ENCODE results near the gene RESF1.
"Not testable (repeated sequence)": the region's sequence is repeated elsewhere in the genome, so short reads cannot be mapped to it uniquely, and the experiment has no call there.

Gene RESF1

GRCh38 chr12:31948697-31949359 is 10.4 kb upstream of the RESF1 start:
- not testable (repeated sequence) for H2AK5ac ChIP-seq (ENCODE audit: low read length); H3K79me1 ChIP-seq (ENCODE audit: low read length); H2BK15ac ChIP-seq (replicated peaks; ENCODE audit: low read depth); H3K4me1 ChIP-seq (ENCODE audit: control insufficient read depth, low read depth, low read length); H3K4me2 ChIP-seq (ENCODE audit: low read length); H4K8ac ChIP-seq (ENCODE audit: low read depth, low read length); H2BK120ac ChIP-seq (ENCODE audit: low read depth, low read length); H3K18ac ChIP-seq (ENCODE audit: low read length); H3K79me2 ChIP-seq (ENCODE audit: control insufficient read depth, insufficient read depth, low read length); H3K9ac ChIP-seq (ENCODE audit: low read length); H3K36me3 ChIP-seq (ENCODE audit: control insufficient read depth, insufficient read depth, low read length); H3K23ac ChIP-seq (ENCODE audit: low read length); H3K4me3 ChIP-seq (ENCODE audit: low read length); DNase-seq; H2BK5ac ChIP-seq (ENCODE audit: low read length); H3K4ac ChIP-seq (ENCODE audit: low read depth, low read length); H3K56ac ChIP-seq (ENCODE audit: low read length); H4K5ac ChIP-seq (ENCODE audit: low read length); H3K27me3 ChIP-seq (ENCODE audit: insufficient read depth, low read length, poor library complexity); H3K27ac ChIP-seq (ENCODE audit: low read depth, low read length)
- WGBS (ENCODE audit: extremely low coverage, insufficient coverage, low lambda C conversion rate) = no CpG with 5 or more reads among the region's 3 CpGs

GRCh38 chr12:31950088-31950487 is 9.1 kb upstream of the RESF1 start:
- H3K4me3 ChIP-seq (ENCODE audit: low read length) = no peak overlapping the region
- no peaks in the 10 kb centered on the region for H3K36me3 ChIP-seq (ENCODE audit: control insufficient read depth, insufficient read depth, low read length)
- no peak overlapping the region for H3K4me2 ChIP-seq (ENCODE audit: low read length)
- H4K5ac ChIP-seq (ENCODE audit: low read length) = no peak overlapping the region
- no peak overlapping the region for H3K4ac ChIP-seq (ENCODE audit: low read depth, low read length)
- H3K9ac ChIP-seq (ENCODE audit: low read length) = no peak overlapping the region
- no peak overlapping the region for H3K27ac ChIP-seq (ENCODE audit: low read depth, low read length)
- H2AK5ac ChIP-seq (ENCODE audit: low read length) = peak overlapping the region; percentile 43
- H3K56ac ChIP-seq (ENCODE audit: low read length) = peak overlapping the region; percentile 58
- no peak overlapping the region for H2BK120ac ChIP-seq (ENCODE audit: low read depth, low read length)
- DNase-seq = no peak
- no peaks in the 10 kb centered on the region for H3K79me1 ChIP-seq (ENCODE audit: low read length)
- H2BK15ac ChIP-seq (replicated peaks; ENCODE audit: low read depth) = no peak overlapping the region
- H3K27me3 ChIP-seq (ENCODE audit: insufficient read depth, low read length, poor library complexity) = no peaks in the 10 kb centered on the region
- H3K79me2 ChIP-seq (ENCODE audit: control insufficient read depth, insufficient read depth, low read length) = no peaks in the 10 kb centered on the region
- H4K8ac ChIP-seq (ENCODE audit: low read depth, low read length) = no peak overlapping the region
- no peak overlapping the region for H3K18ac ChIP-seq (ENCODE audit: low read length)
- no peaks in the 10 kb centered on the region for H3K4me1 ChIP-seq (ENCODE audit: control insufficient read depth, low read depth, low read length)
- no peak overlapping the region for H2BK5ac ChIP-seq (ENCODE audit: low read length)
- WGBS (ENCODE audit: extremely low coverage, insufficient coverage, low lambda C conversion rate) = no CpG with 5 or more reads among the region's 4 CpGs
- H3K23ac ChIP-seq (ENCODE audit: low read length) = no peak overlapping the region

GRCh38 chr12:31950492-31950891 is 8.7 kb upstream of the RESF1 start:
- DNase-seq = no peak
- H3K56ac ChIP-seq (ENCODE audit: low read length) = peak overlapping the region; percentile 58
- no peaks in the 10 kb centered on the region for H3K79me2 ChIP-seq (ENCODE audit: control insufficient read depth, insufficient read depth, low read length)

GRCh38 chr12:31951008-31951407 is 8.2 kb upstream of the RESF1 start:
- Histone ChIP-seq H3K4me3 (ENCODE audit: low read length) (no peak overlapping the region), H3K79me1 (ENCODE audit: low read length) (no peaks in the 10 kb centered on the region), H3K4me2 (ENCODE audit: low read length) (no peak overlapping the region), H2AK5ac (ENCODE audit: low read length) (no peak overlapping the region), H3K27ac (ENCODE audit: low read depth, low read length) (no peak overlapping the region), H2BK15ac (replicated peaks; ENCODE audit: low read depth) (no peak overlapping the region), H2BK5ac (ENCODE audit: low read length) (no peak overlapping the region), H4K8ac (ENCODE audit: low read depth, low read length) (no peak overlapping the region), H2BK120ac (ENCODE audit: low read depth, low read length) (no peak overlapping the region), H3K4ac (ENCODE audit: low read depth, low read length) (no peak overlapping the region), H4K5ac (ENCODE audit: low read length) (no peak overlapping the region), H3K18ac (ENCODE audit: low read length) (no peak overlapping the region), H3K36me3 (ENCODE audit: control insufficient read depth, insufficient read depth, low read length) (no peaks in the 10 kb centered on the region), H3K4me1 (ENCODE audit: control insufficient read depth, low read depth, low read length) (no peaks in the 10 kb centered on the region), H3K56ac (ENCODE audit: low read length) (no peak overlapping the region), H3K79me2 (ENCODE audit: control insufficient read depth, insufficient read depth, low read length) (no peaks in the 10 kb centered on the region), H3K23ac (ENCODE audit: low read length) (no peak overlapping the region), H3K9ac (ENCODE audit: low read length) (no peak overlapping the region), H3K27me3 (ENCODE audit: insufficient read depth, low read length, poor library complexity) (no peaks in the 10 kb centered on the region)
- DNase-seq = peak; percentile 46
- no CpG with 5 or more reads among the region's 4 CpGs for WGBS (ENCODE audit: extremely low coverage, insufficient coverage, low lambda C conversion rate)

More at GRCh38 chr12:31950492-31950891, 8.7 kb upstream of the RESF1 start:
- Histone ChIP-seq H3K79me1 (ENCODE audit: low read length) (no peaks in the 10 kb centered on the region), H3K27ac (ENCODE audit: low read depth, low read length) (no peak overlapping the region), H2BK15ac (replicated peaks; ENCODE audit: low read depth) (no peak overlapping the region), H4K5ac (ENCODE audit: low read length) (no peak overlapping the region), H2BK5ac (ENCODE audit: low read length) (peak overlapping the region; percentile 43), H2BK120ac (ENCODE audit: low read depth, low read length) (no peak overlapping the region), H3K9ac (ENCODE audit: low read length) (no peak overlapping the region), H3K18ac (ENCODE audit: low read length) (no peak overlapping the region), H3K4me3 (ENCODE audit: low read length) (no peak overlapping the region), H3K23ac (ENCODE audit: low read length) (no peak overlapping the region), H3K4me2 (ENCODE audit: low read length) (no peak overlapping the region), H4K8ac (ENCODE audit: low read depth, low read length) (no peak overlapping the region), H3K27me3 (ENCODE audit: insufficient read depth, low read length, poor library complexity) (no peaks in the 10 kb centered on the region), H3K36me3 (ENCODE audit: control insufficient read depth, insufficient read depth, low read length) (no peaks in the 10 kb centered on the region), H3K4ac (ENCODE audit: low read depth, low read length) (no peak overlapping the region), H3K4me1 (ENCODE audit: control insufficient read depth, low read depth, low read length) (no peaks in the 10 kb centered on the region), H2AK5ac (ENCODE audit: low read length) (peak overlapping the region; percentile 43)

- Histone ChIP-seq H2BK5ac (ENCODE audit: low read length) (no peak overlapping the region), H3K18ac (ENCODE audit: low read length) (no peak overlapping the region), H2BK15ac (replicated peaks; ENCODE audit: low read depth) (no peak overlapping the region), H3K36me3 (ENCODE audit: control insufficient read depth, insufficient read depth, low read length) (no peaks in the 10 kb centered on the region), H3K23ac (ENCODE audit: low read length) (no peak overlapping the region), H3K4me2 (ENCODE audit: low read length) (no peak overlapping the region), H3K9ac (ENCODE audit: low read length) (no peak overlapping the region), H3K4ac (ENCODE audit: low read depth, low read length) (no peak overlapping the region), H4K8ac (ENCODE audit: low read depth, low read length) (no peak overlapping the region), H3K27me3 (ENCODE audit: insufficient read depth, low read length, poor library complexity) (no peaks in the 10 kb centered on the region), H3K79me1 (ENCODE audit: low read length) (no peaks in the 10 kb centered on the region), H3K56ac (ENCODE audit: low read length) (no peak overlapping the region), H3K4me1 (ENCODE audit: control insufficient read depth, low read depth, low read length) (no peaks in the 10 kb centered on the region), H2AK5ac (ENCODE audit: low read length) (no peak overlapping the region), H4K5ac (ENCODE audit: low read length) (no peak overlapping the region), H3K4me3 (ENCODE audit: low read length) (no peak overlapping the region), H3K27ac (ENCODE audit: low read depth, low read length) (no peak overlapping the region), H3K79me2 (ENCODE audit: control insufficient read depth, insufficient read depth, low read length) (no peaks in the 10 kb centered on the region), H2BK120ac (ENCODE audit: low read depth, low read length) (no peak overlapping the region)
- DNase-seq = no peak
- no CpG with 5 or more reads among the region's 2 CpGs for WGBS (ENCODE audit: extremely low coverage, insufficient coverage, low lambda C conversion rate)
Measured at GRCh38 chr12:31951939-31952338, 7.3 kb upstream of the RESF1 start.

GRCh38 chr12:31952418-31952817 is 6.8 kb upstream of the RESF1 start:
- Histone ChIP-seq H2AK5ac (ENCODE audit: low read length) (no peak overlapping the region), H3K79me2 (ENCODE audit: control insufficient read depth, insufficient read depth, low read length) (no peaks in the 10 kb centered on the region), H3K4me2 (ENCODE audit: low read length) (no peak overlapping the region), H3K4ac (ENCODE audit: low read depth, low read length) (no peak overlapping the region), H2BK15ac (replicated peaks; ENCODE audit: low read depth) (no peak overlapping the region), H3K4me1 (ENCODE audit: control insufficient read depth, low read depth, low read length) (no peaks in the 10 kb centered on the region), H4K5ac (ENCODE audit: low read length) (no peak overlapping the region), H3K9ac (ENCODE audit: low read length) (no peak overlapping the region), H2BK5ac (ENCODE audit: low read length) (no peak overlapping the region), H3K27me3 (ENCODE audit: insufficient read depth, low read length, poor library complexity) (no peaks in the 10 kb centered on the region), H3K27ac (ENCODE audit: low read depth, low read length) (no peak overlapping the region), H3K36me3 (ENCODE audit: control insufficient read depth, insufficient read depth, low read length) (no peaks in the 10 kb centered on the region), H4K8ac (ENCODE audit: low read depth, low read length) (no peak overlapping the region), H3K23ac (ENCODE audit: low read length) (no peak overlapping the region), H3K18ac (ENCODE audit: low read length) (no peak overlapping the region), H3K4me3 (ENCODE audit: low read length) (no peak overlapping the region), H3K79me1 (ENCODE audit: low read length) (no peaks in the 10 kb centered on the region), H2BK120ac (ENCODE audit: low read depth, low read length) (no peak overlapping the region), H3K56ac (ENCODE audit: low read length) (no peak overlapping the region)
- no peak for DNase-seq
- WGBS (ENCODE audit: extremely low coverage, insufficient coverage, low lambda C conversion rate) = no CpG with 5 or more reads among the region's 5 CpGs
